HG02973 (cell line): Measurements from ENCODE around the gene SH3BP2.
A peak's percentile ranks its signal among the peaks of the same experiment; 100 is the strongest.

Experiments used
- ATAC-seq: cut with Tn5 transposase; IDR thresholded peaks from one replicate; pipeline ENCODE4 v1.9.1; 2021; ENCODE audit warnings: moderate library complexity; ENCODE audit not compliant: unreplicated experiment

The SH3BP2 gene, protein sequence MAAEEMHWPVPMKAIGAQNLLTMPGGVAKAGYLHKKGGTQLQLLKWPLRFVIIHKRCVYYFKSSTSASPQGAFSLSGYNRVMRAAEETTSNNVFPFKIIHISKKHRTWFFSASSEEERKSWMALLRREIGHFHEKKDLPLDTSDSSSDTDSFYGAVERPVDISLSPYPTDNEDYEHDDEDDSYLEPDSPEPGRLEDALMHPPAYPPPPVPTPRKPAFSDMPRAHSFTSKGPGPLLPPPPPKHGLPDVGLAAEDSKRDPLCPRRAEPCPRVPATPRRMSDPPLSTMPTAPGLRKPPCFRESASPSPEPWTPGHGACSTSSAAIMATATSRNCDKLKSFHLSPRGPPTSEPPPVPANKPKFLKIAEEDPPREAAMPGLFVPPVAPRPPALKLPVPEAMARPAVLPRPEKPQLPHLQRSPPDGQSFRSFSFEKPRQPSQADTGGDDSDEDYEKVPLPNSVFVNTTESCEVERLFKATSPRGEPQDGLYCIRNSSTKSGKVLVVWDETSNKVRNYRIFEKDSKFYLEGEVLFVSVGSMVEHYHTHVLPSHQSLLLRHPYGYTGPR

GRCh38 chr4:2792711-2793585, at the start of gene SH3BP2:
TSS of gene SH3BP2 (plus strand) at chr4:2793085. CDS start at chr4:2820618, 27,533 bp downstream.
- ATAC-seq: no peak

DNA sequence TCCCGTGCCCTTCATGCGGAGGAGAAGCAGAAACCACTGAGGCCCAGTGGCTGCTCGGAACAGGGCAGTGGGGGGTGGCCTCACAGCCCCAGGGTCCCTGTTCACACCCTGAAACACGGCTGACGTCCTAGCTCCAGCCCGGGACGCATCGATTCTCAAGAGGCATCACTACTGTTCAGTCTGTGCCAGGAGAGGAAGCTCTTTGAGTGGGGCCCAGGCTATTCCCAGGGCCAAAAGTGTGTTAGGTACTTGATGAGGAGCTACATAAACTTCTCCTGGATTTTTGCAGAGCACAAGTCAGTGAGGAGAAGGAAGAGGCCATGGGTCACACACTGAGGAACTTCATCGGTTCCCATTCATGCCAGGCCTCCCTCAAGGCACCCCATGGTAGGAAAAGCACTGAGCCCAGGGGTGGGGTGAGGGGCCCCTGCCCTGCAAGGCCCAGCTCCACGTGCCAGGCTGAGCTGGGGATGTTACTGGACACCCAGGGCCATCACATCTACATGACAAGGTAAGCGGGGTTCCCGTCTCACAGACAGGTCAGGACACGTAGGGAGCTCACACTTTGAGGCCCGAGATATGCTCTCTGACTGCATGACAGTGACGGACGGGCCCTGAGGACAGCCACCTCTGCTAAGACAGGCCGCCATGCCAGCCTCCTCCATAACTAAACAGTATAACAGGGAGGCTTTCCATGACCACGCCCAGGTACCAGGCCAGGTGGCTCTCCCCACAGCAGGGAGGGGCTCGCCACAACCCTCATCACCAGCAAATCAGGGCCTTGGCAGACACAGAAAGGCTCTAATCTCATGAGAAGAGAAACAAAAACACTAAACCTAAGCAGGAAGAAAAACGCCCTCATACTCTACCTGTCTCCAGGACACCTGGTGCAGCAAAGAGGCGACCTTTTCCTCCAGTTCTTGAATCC, 49.1 kb upstream of the SH3BP2 start:
- ATAC-seq: no peak

DNA sequence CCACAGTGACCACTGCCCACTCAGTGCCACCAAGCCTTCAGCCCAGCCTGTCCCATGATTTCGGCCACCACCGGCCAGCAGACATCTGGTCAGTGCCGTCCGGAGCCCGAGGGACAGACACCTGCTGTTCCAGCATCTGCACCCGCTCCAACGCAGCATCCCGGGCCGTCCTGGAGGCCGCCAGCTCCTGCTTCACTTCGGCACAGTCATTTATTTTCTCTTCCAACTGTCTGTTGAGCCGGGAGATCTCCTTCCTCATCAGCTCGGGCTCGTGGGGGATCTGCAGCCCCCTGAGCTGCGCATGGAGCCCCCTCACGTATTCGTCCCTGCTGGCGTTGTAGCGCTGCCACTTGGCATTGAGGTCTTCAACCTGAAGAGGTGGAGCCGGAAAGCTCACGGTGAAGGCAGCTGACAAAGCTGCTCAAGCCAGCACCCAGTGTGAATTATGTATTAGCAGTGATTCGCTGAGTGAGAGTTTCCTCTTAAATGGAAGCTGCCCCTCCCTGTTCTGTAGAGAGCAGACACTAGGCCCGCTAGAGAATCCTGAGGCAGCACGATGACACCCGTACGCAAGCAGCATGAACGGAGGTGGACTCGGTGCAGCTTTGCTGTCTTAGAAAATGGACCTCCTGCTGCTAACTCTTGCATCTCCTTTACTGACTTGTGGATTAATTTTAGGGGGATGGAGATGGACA, 48.2 kb upstream of the SH3BP2 start:
- ATAC-seq: no peak

DNA sequence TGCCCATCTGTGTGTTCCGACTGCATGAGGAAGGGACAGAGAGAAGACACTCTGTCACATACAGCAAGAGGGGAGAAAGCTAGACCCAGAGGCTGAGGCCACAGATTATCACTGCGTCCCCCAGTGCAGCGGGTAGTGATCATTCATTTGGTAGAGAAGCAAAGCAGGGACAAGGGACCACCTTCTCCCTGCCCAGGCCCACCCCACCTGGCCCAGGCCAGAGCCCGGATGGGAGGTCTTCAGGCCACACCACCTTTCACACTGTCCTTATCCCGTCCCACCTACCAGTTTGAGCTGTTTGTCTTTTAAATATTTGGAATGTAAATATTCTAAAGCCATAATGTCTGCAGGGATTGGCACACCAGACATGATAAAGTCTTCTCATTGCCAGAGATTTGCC, 47.4 kb upstream of the SH3BP2 start:
- ATAC-seq: no peak

GRCh38 chr4:2745981-2746806, 46.7 kb upstream of the SH3BP2 start:
- ATAC-seq: peak; percentile 86

- no peak for ATAC-seq
These were observed 45.8 kb upstream of the SH3BP2 start for GRCh38 chr4:2746891-2747695.

DNA sequence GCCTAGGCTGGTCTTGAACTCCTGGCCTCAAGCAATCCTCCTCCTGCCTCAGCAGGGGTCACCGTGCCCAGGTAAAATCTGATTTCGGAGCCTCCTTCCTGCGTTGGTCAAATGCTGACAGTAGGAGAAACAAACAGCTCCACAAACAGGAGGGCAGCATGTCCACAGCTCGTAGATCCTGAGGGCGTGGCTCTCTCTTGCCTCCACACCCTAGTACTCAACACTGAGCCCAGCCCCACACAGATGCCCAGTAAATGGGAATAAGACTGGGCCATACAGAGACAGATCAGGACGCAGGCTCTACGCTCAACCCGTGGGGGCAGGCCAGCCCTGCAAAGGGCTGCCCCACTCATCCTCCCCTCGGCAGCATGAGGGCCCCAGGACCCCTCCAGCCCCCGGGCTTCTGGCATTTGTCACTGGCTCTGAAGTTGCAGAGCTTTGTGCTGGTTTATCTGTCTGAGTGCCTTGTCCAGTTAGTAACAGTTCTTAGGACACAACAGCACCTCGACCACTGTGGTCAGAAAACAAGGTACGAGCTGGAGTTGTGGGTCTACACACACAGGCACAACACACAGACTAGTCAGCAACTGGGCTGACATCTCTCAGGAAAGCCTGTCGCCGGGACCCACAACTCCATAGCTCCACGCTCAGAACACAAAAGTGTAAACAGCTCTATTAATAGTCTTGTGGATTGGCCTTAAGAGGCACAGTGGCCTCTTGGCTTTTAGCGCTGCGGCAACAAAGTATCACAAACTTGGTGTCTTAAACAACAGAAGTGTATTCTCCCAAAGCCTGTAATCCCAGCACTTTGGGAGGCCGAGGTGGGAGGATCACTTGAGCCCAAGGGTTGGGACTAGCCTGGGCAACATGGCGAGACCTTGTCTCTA, 41.9 kb upstream of the SH3BP2 start:
- ATAC-seq: no peak

- no peak for ATAC-seq
These were observed 39.4 kb upstream of the SH3BP2 start for GRCh38 chr4:2753436-2753835.

- no peak for ATAC-seq
These were observed 37.8 kb upstream of the SH3BP2 start for GRCh38 chr4:2754848-2755819.

GRCh38 chr4:2755821-2756690, 36.8 kb upstream of the SH3BP2 start, which contains the start of gene TNIP2:
TSS of gene TNIP2 (minus strand) at chr4:2756336. CDS start at chr4:2756289, 47 bp downstream.
- no peak for ATAC-seq

DNA sequence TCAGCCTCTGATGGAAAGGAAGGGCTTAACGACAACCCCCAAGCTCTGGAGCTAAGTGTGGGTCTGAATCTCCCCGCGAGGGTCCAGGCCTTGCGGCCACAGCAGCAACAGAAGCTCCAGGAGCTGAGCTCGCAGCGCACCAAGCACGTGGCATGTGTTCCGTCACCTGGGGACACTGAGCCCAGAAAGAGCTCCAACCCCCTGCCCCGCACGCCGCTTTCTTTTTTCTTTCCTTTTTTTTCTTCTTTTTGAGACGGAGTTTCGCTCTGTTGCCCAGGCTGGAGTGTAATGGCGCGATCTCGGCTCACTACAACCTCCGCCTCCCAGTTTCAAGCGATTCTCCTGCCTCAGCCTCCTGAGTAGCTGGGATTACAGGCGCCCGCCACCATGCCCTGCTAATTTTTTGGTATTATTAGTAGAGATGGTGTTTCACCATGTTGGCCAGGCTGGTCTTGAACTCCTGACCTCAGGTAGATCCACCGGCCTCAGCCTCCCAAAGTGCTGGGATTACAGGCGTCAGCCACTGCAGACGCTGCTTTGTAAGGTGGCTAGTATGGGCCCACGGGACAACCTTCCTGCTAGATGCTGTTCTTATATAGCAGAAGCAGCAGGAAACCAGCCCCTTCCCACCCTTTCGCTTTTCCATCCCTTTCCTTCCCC, 36.1 kb upstream of the SH3BP2 start:
- ATAC-seq: no peak

- ATAC-seq: no peak
These were observed 35.5 kb upstream of the SH3BP2 start for GRCh38 chr4:2757426-2757825.

DNA sequence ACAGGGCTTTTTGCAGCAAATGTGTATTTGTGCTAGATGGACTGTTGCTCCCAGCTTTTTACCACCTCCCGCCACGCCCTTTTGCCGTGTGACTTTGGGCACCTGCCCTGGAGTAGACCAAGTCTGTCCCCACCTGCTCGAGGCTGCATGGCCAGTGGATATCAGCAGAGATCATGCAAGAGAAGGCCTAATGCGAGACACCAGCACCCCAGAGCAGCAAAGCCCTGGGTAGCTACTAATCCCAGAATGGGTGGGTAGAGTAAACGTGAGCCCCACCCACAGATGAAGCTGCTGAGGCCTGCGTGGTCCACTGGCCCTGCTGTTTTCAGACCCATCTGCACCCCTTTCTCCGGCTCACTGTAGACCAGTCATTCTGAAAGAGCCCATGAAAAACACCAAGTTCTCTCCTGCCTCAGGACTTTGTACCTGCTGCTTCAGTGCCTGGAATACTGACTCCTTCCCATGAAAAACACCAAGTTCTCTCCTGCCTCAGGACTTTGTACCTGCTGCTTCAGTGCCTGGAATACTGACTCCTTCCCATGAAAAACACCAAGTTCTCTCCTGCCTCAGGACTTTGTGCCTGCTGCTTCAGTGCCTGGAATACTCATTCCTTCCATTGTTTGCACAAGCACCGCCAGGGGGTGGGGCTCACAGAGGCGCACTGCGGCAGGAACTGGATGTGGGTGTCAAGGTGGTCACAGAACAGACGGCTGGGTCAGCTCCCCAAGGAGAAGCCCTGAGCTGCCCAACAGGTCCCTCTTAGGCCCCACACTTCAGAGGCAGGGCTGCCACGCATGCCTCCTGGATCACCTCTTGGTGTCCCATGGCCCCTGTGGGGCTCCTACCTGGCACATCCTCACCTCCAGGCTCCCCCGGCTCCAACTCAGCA, 31.6 kb upstream of the SH3BP2 start:
- no peak for ATAC-seq

- no peak for ATAC-seq
These were observed 30.8 kb upstream of the SH3BP2 start for GRCh38 chr4:2762048-2762447.
